Urothelium cell line (cell line): ENCODE data around the gene CRBN.

Experiments
- DNase-seq: peaks from one replicate; pipeline ENCODE4 v3.0.0; 2011; ENCODE audit warnings: low spot score, mixed read lengths
- FAIRE-seq: peaks from 2 replicates; lab custom pipeline; 2011; peaks lifted over from hg19 to GRCh38; lab: Jason Lieb, UNC

CRBN gene

DNA sequence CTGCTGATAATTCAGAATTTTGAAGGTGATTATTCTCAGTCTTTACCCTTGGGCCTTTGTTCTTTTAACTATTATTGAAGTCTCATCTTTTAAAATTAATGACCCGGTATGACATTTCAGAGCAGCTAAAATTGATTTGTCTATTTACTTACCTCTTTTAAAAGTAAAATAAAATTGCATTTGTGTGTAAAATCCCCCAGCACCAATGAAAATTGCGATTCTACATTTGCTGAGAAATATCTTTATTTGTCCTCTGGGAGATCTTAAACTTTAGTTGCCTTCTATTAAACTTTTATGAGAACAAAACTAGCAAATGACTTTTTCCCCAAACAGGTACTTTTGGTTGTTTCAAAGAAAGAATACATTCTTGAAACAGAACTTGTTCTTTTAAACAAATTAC lies 61.8 kb downstream of the CRBN start:
- FAIRE-seq = no peak
- no peak for DNase-seq

DNA sequence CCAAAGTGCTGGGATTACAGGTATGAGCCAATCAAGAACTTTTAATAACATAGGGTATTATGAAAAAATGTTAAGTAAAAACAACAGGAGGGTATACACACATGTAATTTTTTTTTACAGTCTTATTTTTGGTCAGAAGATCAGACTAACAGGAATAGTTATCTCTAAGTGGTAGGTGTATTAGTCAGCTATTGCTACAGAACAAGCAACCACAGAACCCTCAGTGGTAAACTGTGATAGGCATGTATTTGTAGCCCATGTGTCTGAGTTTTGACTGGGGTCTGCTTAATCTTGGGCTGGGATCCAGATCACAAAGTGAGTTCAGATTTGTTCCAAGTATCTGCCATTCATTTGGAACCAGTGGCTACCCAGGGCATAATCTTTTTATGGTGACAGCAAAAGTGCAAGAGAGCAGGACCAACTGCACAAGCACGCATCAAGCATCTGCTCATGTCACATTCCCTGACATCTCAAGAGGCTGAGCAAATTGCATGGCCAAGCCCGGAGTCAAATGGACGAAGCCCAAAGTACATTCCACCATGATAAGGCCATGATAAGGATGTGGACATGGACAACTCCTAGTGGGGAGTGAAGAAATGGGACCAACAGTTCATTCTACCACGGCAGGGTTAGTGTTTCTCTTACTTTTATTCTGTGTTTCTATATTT lies 66.3 kb downstream of the CRBN start:
- DNase-seq (no peak), FAIRE-seq (no peak)

DNA sequence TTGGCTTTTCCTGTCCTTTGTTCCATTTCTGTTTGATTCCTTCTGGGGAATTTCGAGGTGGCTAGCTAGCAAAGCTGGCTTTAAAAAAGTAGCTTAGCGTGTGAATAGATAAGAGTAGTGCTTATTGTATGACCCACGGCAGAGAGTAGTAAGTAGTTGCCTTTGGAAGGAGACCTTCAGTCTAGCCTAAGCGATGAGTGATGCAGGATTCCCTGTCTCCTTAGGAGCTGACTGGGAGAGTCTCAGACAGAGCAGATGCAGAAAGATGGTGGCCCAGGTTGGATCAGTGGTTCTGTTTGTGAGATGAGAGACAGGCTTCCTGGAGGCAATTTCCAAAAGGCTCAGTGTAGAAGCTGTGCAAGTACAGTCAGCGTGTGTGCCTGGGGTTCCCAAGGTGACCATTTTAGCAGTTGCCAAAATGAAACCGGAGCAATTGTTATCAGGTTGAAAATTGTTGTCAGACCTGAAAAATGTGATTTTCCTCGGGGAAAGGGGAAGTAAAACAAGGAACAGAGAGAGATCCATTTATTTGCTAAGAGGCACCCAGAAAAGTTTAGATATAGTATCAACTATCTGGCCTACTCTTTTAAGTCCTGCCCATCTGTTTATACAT lies 68.6 kb downstream of the CRBN start:
- DNase-seq = no peak
- FAIRE-seq = no peak

DNA sequence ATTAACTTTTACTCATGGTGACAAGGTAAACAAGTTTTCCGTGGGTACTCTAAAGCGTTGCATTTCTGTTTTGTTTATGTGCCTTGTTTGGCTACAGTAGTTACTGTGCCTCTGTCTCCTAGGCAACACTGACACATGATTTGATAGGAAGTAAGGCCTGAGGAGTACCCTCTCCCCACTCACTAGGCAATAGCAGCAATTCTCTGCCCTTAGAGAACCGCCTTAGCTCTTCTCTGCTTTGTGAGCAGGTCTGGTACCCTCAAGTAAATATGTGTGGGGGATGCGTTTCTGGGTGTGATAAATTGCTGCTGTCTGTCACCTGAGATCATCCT lies 69.2 kb downstream of the CRBN start, which contains the start of gene IL5RA:
Gene IL5RA (minus strand): TSS at position 76 of the 332 bp plus-strand sequence. CDS start 5,390 bp downstream, outside the sequence.
- no peak for FAIRE-seq
- DNase-seq = no peak

DNA sequence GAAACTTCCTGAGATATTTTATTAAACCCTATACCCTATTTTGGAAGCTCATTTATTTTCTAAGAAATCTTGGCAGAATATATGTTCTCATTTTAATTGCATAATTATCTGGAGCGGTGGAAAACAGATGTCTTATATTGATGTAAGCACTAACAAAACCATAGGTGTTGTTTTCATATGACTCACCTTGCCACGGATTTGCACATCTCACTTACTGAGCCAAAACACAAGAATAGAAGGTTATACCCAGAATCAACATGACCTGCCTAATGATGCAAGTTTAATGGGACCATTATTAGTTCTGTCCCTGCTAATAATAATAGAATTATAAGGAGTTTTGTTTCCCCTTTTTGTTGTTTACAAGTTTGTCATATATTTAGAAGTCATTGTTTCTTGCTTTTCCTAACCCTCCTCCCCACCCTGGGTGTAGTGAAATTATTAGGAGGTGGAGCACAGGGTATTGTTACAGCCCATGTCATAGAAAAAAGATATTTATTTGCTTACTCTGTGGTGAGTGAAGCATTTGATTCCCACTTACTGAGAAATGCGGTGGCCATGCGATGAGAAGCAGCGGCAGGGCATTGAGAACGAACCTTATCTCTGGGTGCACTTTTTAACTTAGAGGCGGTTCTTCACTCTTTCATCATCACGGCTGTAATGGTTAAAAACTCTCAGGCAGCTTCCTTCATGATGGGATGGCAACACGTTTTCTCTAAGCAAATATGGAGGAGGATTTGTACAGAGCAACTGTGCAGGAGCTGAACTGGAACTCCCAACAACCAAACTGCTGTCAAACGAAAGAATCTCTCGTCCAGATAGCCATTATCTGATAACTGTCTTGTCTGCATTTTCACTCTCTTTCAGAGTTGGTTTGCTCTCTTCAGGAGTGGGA lies 69.8 kb downstream of the CRBN start:
- DNase-seq = no peak
- FAIRE-seq = no peak

DNA sequence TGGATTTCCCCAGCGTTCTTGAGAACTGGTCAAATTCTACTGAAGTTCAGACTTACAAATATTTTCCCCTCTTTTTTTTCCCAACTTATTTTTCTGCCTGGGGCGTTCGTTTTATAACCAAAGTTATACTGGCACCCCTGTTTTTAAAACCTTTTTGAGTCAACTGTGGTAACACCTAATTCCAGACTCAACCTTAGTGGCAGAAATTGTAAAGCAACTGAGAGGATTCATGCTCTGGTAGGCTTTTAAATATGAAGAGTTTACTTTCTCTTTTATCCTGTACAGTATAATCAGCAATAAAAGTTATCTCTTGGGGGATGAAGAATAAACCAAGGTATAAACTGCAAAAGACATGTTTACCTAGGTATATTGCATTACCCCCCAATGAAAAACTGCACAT lies 71.6 kb downstream of the CRBN start:
- no peak for DNase-seq
- no peak for FAIRE-seq

DNA sequence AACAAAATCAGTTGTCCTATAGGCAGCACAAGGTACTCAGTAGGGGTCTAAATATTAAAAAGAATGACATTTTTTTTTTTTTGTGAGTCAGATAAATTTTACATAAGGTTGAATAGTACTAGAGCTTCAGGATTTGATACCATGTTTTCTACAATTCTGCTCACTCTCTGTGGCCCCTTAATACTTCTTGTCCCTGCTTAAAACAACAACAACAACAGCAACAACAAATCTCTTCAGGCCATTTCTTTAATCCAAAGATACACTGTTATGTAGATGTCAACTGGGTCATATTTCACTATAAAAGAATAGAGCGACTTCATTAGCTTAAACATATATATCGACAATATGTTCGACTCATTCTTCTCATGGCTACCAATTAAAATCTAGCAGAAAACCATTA lies 72.3 kb downstream of the CRBN start:
- FAIRE-seq (no peak), DNase-seq (no peak)

DNA sequence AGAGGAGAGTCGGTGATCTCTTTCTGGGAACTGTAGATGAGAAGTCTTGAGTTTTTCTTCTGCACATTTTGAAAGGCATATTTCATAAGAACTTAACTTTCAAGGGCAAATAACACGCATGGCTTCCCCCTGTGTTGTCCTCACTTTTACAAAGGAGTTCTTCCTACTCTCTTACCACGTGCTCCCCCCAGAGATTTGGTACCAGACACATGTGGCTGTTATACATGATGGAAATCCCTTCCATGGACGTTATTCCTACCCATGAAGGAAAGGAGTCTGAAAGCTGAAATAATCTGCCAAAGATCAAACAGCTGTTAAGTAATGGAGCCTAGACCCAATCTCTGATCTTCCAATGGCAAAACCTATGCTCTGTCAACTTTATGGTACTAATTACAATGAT lies 73.7 kb downstream of the CRBN start:
- no peak for FAIRE-seq

DNA sequence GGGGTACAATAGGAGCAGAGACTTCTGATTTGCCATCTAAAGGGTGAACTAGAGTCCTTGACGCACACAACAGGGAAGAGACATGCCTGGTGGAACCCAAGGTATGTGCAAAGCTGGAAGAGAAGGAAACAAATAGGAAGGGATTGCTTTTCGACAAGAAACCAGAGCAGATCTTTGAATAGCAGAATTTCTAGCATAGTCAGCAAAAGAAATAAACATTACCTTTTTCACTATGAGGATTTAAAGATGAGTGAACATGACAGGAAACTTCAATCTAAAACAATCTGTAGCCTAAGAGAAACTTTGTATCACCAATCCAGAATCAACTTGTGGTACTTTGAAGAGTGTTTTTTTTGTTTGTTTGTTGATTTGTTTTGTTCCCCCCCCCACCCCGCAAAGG lies 74.2 kb downstream of the CRBN start:
- DNase-seq = no peak
- no peak for FAIRE-seq

More for the DNA sequence above, 73.7 kb downstream of the CRBN start:
- DNase-seq = no peak

DNA sequence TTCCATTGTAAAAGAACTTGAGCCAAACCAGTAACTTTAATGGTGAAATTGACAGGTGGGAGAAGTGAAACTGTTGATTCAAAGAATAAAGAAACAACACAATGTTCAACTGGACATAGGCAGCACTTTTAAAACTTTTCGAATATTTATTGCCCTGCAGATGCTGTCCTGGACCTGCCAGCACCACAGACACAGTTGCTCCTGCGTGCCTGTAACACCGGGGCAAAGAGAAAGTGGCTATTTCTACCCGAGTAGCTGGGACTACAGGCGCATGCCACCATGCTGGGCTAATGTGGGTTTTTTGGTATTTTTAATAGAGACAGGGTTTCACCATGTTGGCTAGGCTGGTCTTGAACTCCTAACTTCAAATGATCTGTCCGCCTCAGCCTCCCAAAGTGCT lies 76.7 kb downstream of the CRBN start:
- no peak for DNase-seq
- no peak for FAIRE-seq

DNA sequence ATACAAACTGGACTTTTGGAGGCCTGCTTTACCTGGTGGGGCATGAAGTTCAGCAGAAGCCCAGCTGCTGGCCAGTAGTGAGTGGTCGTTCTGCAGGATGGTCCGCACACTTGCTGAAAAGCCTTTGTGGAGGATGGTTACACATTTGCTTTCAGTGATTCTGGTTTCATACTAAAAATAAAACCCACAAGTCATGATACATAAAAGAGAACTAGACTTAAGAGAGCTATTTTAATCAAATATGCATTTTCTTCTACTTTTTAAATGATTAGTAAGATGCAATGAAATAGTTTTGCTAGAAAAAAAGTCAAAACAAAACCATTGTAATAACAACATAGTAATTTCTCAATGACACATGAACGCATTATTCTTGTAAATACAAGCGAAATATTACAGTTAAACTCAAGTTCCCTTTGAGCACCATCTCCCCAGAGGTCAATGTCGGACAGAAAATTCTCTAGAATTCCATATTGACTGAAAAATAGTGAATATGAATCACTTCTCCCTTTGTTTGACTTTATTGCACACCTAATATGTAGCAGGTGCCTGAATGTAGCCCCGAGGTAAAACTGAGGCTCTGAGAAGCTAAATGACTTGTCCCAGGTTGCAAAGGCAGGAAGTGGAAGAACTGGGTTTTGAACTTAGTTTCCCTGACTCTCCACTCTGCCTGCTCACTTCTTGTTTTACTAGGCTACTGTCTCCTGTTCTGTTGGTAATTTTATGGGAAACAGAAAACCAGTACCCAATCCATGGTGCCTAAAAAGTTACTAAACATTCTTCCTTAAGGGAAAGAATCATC lies 77.6 kb downstream of the CRBN start:
- DNase-seq = no peak
- no peak for FAIRE-seq
